Measurements from ENCODE around the gene TTC4.

TTC4 gene

DNA sequence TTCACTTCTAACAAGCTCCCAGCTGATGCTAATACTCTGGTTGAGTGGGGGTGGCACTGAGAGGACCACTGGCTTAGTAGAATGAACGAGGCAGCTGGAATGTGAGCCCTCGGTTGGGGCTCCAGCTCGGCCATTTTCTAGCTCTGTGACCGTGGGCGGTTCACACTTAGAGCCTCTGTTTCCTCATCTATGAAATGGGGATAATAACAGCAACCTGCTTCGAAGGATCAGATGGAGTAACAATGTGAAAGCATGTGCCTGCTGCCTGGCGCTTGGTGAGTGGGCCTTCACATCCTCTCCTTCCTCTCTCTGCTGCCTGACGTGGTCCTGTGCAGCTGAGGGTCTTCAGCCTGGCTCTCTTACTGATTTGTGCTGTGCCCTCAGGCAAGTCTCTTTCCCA, 20.9 kb upstream of the TTC4 start:
- no peaks in the 10 kb centered on the region for H3K79me2 ChIP-seq (ENCODE audit: control insufficient read depth, insufficient read depth, low read length, poor library complexity)
- no CpG with 5 or more reads among the region's 8 CpGs for WGBS (ENCODE audit: extremely low coverage, insufficient coverage, insufficient read length)

DNA sequence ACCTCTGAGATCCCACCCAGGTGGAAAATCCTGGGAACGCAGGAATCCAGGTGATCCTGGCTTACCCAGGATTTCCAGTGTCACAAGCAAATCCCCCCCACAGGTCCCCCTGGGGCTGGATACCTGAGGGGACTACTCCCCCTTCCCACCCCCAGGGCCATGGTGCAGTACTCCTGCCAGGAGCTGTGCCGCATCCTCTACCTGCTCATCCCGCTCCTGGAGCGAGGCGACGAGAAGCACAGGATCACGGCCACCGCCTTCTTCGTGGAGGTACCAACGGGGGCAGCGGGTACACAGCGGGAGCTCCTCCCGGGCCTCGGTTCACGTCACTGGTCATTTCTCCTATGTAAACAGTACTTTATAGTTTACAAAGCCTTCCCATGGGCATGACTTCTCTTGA, 20.4 kb upstream of the TTC4 start:
- no peak overlapping the region for H2AK5ac ChIP-seq (ENCODE audit: low read length)
- no peak overlapping the region for H3K9ac ChIP-seq (ENCODE audit: low read length)
- no peaks in the 10 kb centered on the region for H3K79me2 ChIP-seq (ENCODE audit: control insufficient read depth, insufficient read depth, low read length, poor library complexity)
- no peaks in the 10 kb centered on the region for H3K4me1 ChIP-seq (ENCODE audit: control insufficient read depth in 1 of 2, insufficient read depth in 2 of 2, low read length in 2 of 2)
- no peak overlapping the region for H3K23ac ChIP-seq (ENCODE audit: low read length)
- H3K18ac ChIP-seq (ENCODE audit: low read length), result no peak overlapping the region
- no peak overlapping the region for H4K91ac ChIP-seq (ENCODE audit: low read depth, low read length)
- no peak overlapping the region for H2BK12ac ChIP-seq (ENCODE audit: low read length)
- H3K27ac ChIP-seq (ENCODE audit: low read depth, low read length), result no peak overlapping the region
- H3K4me3 ChIP-seq (ENCODE audit: low read depth, low read length), result no peak overlapping the region
- no peaks in the 10 kb centered on the region for H3K9me3 ChIP-seq (ENCODE audit: insufficient read depth, low read depth, low read length)
- no peak overlapping the region for H4K8ac ChIP-seq (ENCODE audit: low read depth, low read length)
- no peak overlapping the region for H3K4ac ChIP-seq (ENCODE audit: low read depth, low read length)
- H2AFZ ChIP-seq (ENCODE audit: insufficient read depth, low read length, poor library complexity), result no peak overlapping the region
- H4K12ac ChIP-seq (ENCODE audit: low read depth, low read length), result no peak overlapping the region
- no peak for DNase-seq
- H3K36me3 ChIP-seq (ENCODE audit: control insufficient read depth in 1 of 2, insufficient read depth in 2 of 2, low read length in 2 of 2), result no peaks in the 10 kb centered on the region
- no peak overlapping the region for H3K4me2 ChIP-seq (ENCODE audit: low read length)
- H3K79me1 ChIP-seq (ENCODE audit: low read length), result no peaks in the 10 kb centered on the region
- H2BK120ac ChIP-seq (ENCODE audit: insufficient read depth, low read length, poor library complexity), result no peak overlapping the region
- WGBS (ENCODE audit: extremely low coverage, insufficient coverage, insufficient read length), result no CpG with 5 or more reads among the region's 15 CpGs
- no peaks in the 10 kb centered on the region for H3K27me3 ChIP-seq (ENCODE audit: insufficient read depth, low read length)
- H2BK5ac ChIP-seq (ENCODE audit: low read depth, low read length, poor library complexity), result no peak overlapping the region
- H3K14ac ChIP-seq (ENCODE audit: low read length), result no peak overlapping the region

More for the DNA sequence above, 20.9 kb upstream of the TTC4 start:
- H3K9me3 ChIP-seq (ENCODE audit: insufficient read depth, low read depth, low read length), result no peaks in the 10 kb centered on the region
- no peak overlapping the region for H4K8ac ChIP-seq (ENCODE audit: low read depth, low read length)
- H3K27me3 ChIP-seq (ENCODE audit: insufficient read depth, low read length), result no peaks in the 10 kb centered on the region
- no peak overlapping the region for H4K91ac ChIP-seq (ENCODE audit: low read depth, low read length)
- H3K4me2 ChIP-seq (ENCODE audit: low read length), result no peak overlapping the region
- no peak overlapping the region for H3K23ac ChIP-seq (ENCODE audit: low read length)
- no peak overlapping the region for H3K18ac ChIP-seq (ENCODE audit: low read length)
- no peaks in the 10 kb centered on the region for H3K36me3 ChIP-seq (ENCODE audit: control insufficient read depth in 1 of 2, insufficient read depth in 2 of 2, low read length in 2 of 2)
- no peak overlapping the region for H2AFZ ChIP-seq (ENCODE audit: insufficient read depth, low read length, poor library complexity)
- no peak overlapping the region for H2BK120ac ChIP-seq (ENCODE audit: insufficient read depth, low read length, poor library complexity)
- DNase-seq, result no peak
- H3K4me1 ChIP-seq (ENCODE audit: control insufficient read depth in 1 of 2, insufficient read depth in 2 of 2, low read length in 2 of 2), result no peaks in the 10 kb centered on the region
- H2AK5ac ChIP-seq (ENCODE audit: low read length), result no peak overlapping the region
- no peak overlapping the region for H3K4me3 ChIP-seq (ENCODE audit: low read depth, low read length)
- no peak overlapping the region for H2BK12ac ChIP-seq (ENCODE audit: low read length)
- no peak overlapping the region for H3K9ac ChIP-seq (ENCODE audit: low read length)
- H3K4ac ChIP-seq (ENCODE audit: low read depth, low read length), result no peak overlapping the region
- no peaks in the 10 kb centered on the region for H3K79me1 ChIP-seq (ENCODE audit: low read length)
- no peak overlapping the region for H4K12ac ChIP-seq (ENCODE audit: low read depth, low read length)
- H3K27ac ChIP-seq (ENCODE audit: low read depth, low read length), result no peak overlapping the region
- no peak overlapping the region for H3K14ac ChIP-seq (ENCODE audit: low read length)
- H2BK5ac ChIP-seq (ENCODE audit: low read depth, low read length, poor library complexity), result no peak overlapping the region

DNA sequence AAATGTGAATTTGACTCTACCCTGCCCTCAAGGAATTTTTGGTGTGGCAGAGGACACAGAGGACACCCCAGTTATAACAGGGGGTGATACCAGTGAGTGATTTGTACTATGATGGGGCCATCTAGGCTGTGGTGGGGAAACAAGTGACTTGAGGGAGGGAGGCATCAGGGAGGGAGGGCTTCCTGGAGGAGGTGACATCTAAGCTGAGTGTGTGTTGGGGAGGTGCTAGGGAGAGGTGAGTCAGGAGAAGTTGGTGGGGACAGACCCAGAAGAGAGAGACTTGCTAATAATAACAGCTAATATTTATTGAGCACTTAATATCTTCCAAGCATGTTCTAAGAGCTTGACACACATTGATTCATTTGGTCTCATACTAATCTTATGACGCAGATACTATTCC, 19.9 kb upstream of the TTC4 start:
- no peaks in the 10 kb centered on the region for H3K27me3 ChIP-seq (ENCODE audit: insufficient read depth, low read length)
- no peak overlapping the region for H3K9ac ChIP-seq (ENCODE audit: low read length)
- no peak overlapping the region for H3K18ac ChIP-seq (ENCODE audit: low read length)
- no peak overlapping the region for H2AK5ac ChIP-seq (ENCODE audit: low read length)
- H2BK120ac ChIP-seq (ENCODE audit: insufficient read depth, low read length, poor library complexity), result no peak overlapping the region
- no peaks in the 10 kb centered on the region for H3K4me1 ChIP-seq (ENCODE audit: control insufficient read depth in 1 of 2, insufficient read depth in 2 of 2, low read length in 2 of 2)
- no peak overlapping the region for H3K14ac ChIP-seq (ENCODE audit: low read length)
- no peak overlapping the region for H3K27ac ChIP-seq (ENCODE audit: low read depth, low read length)
- H3K4ac ChIP-seq (ENCODE audit: low read depth, low read length), result no peak overlapping the region
- H3K4me3 ChIP-seq (ENCODE audit: low read depth, low read length), result no peak overlapping the region
- no peak overlapping the region for H2AFZ ChIP-seq (ENCODE audit: insufficient read depth, low read length, poor library complexity)
- no peaks in the 10 kb centered on the region for H3K9me3 ChIP-seq (ENCODE audit: insufficient read depth, low read depth, low read length)
- H2BK12ac ChIP-seq (ENCODE audit: low read length), result no peak overlapping the region
- H2BK5ac ChIP-seq (ENCODE audit: low read depth, low read length, poor library complexity), result no peak overlapping the region
- no peak overlapping the region for H4K8ac ChIP-seq (ENCODE audit: low read depth, low read length)
- no peak overlapping the region for H3K23ac ChIP-seq (ENCODE audit: low read length)
- H4K12ac ChIP-seq (ENCODE audit: low read depth, low read length), result no peak overlapping the region
- no peaks in the 10 kb centered on the region for H3K79me1 ChIP-seq (ENCODE audit: low read length)
- H4K91ac ChIP-seq (ENCODE audit: low read depth, low read length), result no peak overlapping the region
- no peak for DNase-seq
- H3K4me2 ChIP-seq (ENCODE audit: low read length), result no peak overlapping the region
- no CpG with 5 or more reads among the region's 1 CpG for WGBS (ENCODE audit: extremely low coverage, insufficient coverage, insufficient read length)
- no peaks in the 10 kb centered on the region for H3K79me2 ChIP-seq (ENCODE audit: control insufficient read depth, insufficient read depth, low read length, poor library complexity)
- H3K36me3 ChIP-seq (ENCODE audit: control insufficient read depth in 1 of 2, insufficient read depth in 2 of 2, low read length in 2 of 2), result no peaks in the 10 kb centered on the region

DNA sequence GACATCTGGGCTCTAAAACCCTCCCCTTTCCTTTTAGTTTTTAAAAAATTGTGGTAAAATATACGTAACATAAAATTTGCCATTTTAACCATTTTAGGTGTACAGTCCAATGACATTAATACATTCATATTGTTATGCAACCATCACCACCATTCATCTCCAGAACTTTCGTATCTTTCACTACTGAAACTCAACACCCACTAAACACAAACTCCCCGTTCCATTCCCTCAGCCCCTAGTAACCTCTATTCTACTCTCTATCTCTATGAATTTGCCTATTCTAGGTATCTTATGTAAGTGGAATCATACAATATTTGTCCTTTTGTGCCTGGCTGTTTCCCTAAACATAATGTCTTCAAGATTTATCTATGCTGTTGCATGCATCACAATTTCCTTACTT, 19.4 kb upstream of the TTC4 start:
- H3K18ac ChIP-seq (ENCODE audit: low read length), result no peak overlapping the region
- no peaks in the 10 kb centered on the region for H3K79me2 ChIP-seq (ENCODE audit: control insufficient read depth, insufficient read depth, low read length, poor library complexity)
- no peak overlapping the region for H2BK5ac ChIP-seq (ENCODE audit: low read depth, low read length, poor library complexity)
- no peak overlapping the region for H2BK120ac ChIP-seq (ENCODE audit: insufficient read depth, low read length, poor library complexity)
- H3K4me1 ChIP-seq (ENCODE audit: control insufficient read depth in 1 of 2, insufficient read depth in 2 of 2, low read length in 2 of 2), result no peaks in the 10 kb centered on the region
- H3K23ac ChIP-seq (ENCODE audit: low read length), result no peak overlapping the region
- peaks cover 2% of the 10 kb centered on the region for H3K9me3 ChIP-seq (ENCODE audit: insufficient read depth, low read depth, low read length)
- H4K8ac ChIP-seq (ENCODE audit: low read depth, low read length), result no peak overlapping the region
- DNase-seq, result no peak
- no peak overlapping the region for H4K91ac ChIP-seq (ENCODE audit: low read depth, low read length)
- H4K12ac ChIP-seq (ENCODE audit: low read depth, low read length), result no peak overlapping the region
- no peak overlapping the region for H2BK12ac ChIP-seq (ENCODE audit: low read length)
- H3K79me1 ChIP-seq (ENCODE audit: low read length), result no peaks in the 10 kb centered on the region
- H3K36me3 ChIP-seq (ENCODE audit: control insufficient read depth in 1 of 2, insufficient read depth in 2 of 2, low read length in 2 of 2), result no peaks in the 10 kb centered on the region
- H3K14ac ChIP-seq (ENCODE audit: low read length), result no peak overlapping the region
- WGBS (ENCODE audit: extremely low coverage, insufficient coverage, insufficient read length), result 100% methylated on average over 2 of the region's 3 CpGs
- no peak overlapping the region for H3K4me2 ChIP-seq (ENCODE audit: low read length)
- H3K27me3 ChIP-seq (ENCODE audit: insufficient read depth, low read length), result no peaks in the 10 kb centered on the region
- H2AK5ac ChIP-seq (ENCODE audit: low read length), result no peak overlapping the region
- H3K27ac ChIP-seq (ENCODE audit: low read depth, low read length), result no peak overlapping the region
- no peak overlapping the region for H3K4ac ChIP-seq (ENCODE audit: low read depth, low read length)
- H2AFZ ChIP-seq (ENCODE audit: insufficient read depth, low read length, poor library complexity), result no peak overlapping the region
- no peak overlapping the region for H3K9ac ChIP-seq (ENCODE audit: low read length)
- no peak overlapping the region for H3K4me3 ChIP-seq (ENCODE audit: low read depth, low read length)

All from trophoblast cell (in vitro differentiated cells and primary cell).